ENCODE results near the gene IL19.

GRCh38 chr1:206839006-206839560, 68.5 kb downstream of the IL19 start:
- TF ChIP-seq CTCF (IDR thresholded peaks at IDR 0.05; ENCODE audit: low read length) = no peak
- no peak for TF ChIP-seq EZH2 (IDR thresholded peaks at IDR 0.05; ENCODE audit: borderline replicate concordance, low read length)
